ENCODE results near the gene CPS1. TPM values are rescaled to one million over a fixed set of nuclear protein-coding genes. Genes with fewer than 3 reads are reported as not detected.

The CPS1 gene
- total and polyA plus RNA-seq, 2 of the 4 experiments (the other 2 are of a cell fraction) = 5.4 to 20.1 TPM

DNA sequence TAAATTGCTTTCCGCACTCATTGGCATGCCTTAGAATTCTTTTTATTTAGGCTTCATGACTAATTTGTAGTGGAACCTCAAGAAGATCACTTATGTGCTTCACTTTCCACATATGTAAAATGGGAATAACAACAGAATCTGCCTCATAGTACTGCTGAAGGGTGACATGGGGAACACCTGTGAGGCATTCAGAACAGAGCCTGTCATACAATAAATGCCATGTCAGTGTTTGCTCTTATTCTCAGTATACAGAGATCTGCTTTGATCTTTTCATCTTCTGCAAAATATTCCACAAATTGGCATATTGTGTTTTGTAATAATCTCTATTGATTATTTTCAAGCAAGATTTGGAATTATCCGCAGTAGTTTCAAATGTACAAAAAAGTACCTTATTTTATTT, 17.4 kb upstream of the CPS1 start:
- H3K14ac ChIP-seq (replicated peaks; ENCODE audit: low read depth, low read length) = no peak overlapping the region
- no peak overlapping the region for H3K4ac ChIP-seq (ENCODE audit: low read depth, low read length)
- in situ Hi-C loops (cut with MboI; ENCODE audit: low sequenced_read_pairs) = no loop called here
- no peak overlapping the region for H2BK15ac ChIP-seq (ENCODE audit: low read depth, low read length)
- no peak overlapping the region for H3K4me2 ChIP-seq (ENCODE audit: low read depth, low read length)
- TF ChIP-seq CHD1 (IDR thresholded peaks at IDR 0.05; ENCODE audit: low read depth, low read length) = no peak
- TF ChIP-seq MXI1 (IDR thresholded peaks at IDR 0.05; ENCODE audit: borderline replicate concordance, low read depth, low read length) = no peak
- TF ChIP-seq POLR2A (IDR thresholded peaks at IDR 0.05; ENCODE audit: low read depth, low read length) = no peak
- TF ChIP-seq, protein P1, sequence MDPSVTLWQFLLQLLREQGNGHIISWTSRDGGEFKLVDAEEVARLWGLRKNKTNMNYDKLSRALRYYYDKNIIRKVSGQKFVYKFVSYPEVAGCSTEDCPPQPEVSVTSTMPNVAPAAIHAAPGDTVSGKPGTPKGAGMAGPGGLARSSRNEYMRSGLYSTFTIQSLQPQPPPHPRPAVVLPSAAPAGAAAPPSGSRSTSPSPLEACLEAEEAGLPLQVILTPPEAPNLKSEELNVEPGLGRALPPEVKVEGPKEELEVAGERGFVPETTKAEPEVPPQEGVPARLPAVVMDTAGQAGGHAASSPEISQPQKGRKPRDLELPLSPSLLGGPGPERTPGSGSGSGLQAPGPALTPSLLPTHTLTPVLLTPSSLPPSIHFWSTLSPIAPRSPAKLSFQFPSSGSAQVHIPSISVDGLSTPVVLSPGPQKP (IDR thresholded peaks at IDR 0.05; ENCODE audit: borderline replicate concordance, low read depth, low read length) = no peak
- TF ChIP-seq SMC3 (IDR thresholded peaks at IDR 0.05; ENCODE audit: low read depth, low read length) = no peak
- TF ChIP-seq BHLHE40 (IDR thresholded peaks at IDR 0.05; ENCODE audit: low read depth, low read length) = no peak
- no peak for TF ChIP-seq MAFK (IDR thresholded peaks at IDR 0.05; ENCODE audit: low read depth, low read length)
- TF ChIP-seq FOS (IDR thresholded peaks at IDR 0.05; ENCODE audit: low read depth, low read length) = no peak
- no peak for TF ChIP-seq RCOR1 (IDR thresholded peaks at IDR 0.05; ENCODE audit: insufficient replicate concordance, low read length)
- TF ChIP-seq MAZ (IDR thresholded peaks at IDR 0.05; ENCODE audit: borderline replicate concordance, low read depth, low read length) = no peak
- TF ChIP-seq, protein P2, sequence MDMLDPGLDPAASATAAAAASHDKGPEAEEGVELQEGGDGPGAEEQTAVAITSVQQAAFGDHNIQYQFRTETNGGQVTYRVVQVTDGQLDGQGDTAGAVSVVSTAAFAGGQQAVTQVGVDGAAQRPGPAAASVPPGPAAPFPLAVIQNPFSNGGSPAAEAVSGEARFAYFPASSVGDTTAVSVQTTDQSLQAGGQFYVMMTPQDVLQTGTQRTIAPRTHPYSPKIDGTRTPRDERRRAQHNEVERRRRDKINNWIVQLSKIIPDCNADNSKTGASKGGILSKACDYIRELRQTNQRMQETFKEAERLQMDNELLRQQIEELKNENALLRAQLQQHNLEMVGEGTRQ (IDR thresholded peaks at IDR 0.05; ENCODE audit: low read depth, low read length) = no peak
- dilution Hi-C loops (cut with HindIII; ENCODE audit: low sequenced_read_pairs, unreplicated experiment) = no loop called here
- no peaks in the 10 kb centered on the region for H3K79me1 ChIP-seq (ENCODE audit: low read depth in 1 of 2, low read length in 2 of 2)
- ChIA-PET CTCF (no interaction called here), POLR2A (ENCODE audit: unreplicated experiment) (no interaction called here)
- no peak overlapping the region for H2BK20ac ChIP-seq (ENCODE audit: low read depth, low read length)
- DNase-seq (no peak), ATAC-seq (ENCODE audit: low read depth) (no peak)
- no peaks in the 10 kb centered on the region for H3K27me3 ChIP-seq (ENCODE audit: control insufficient read depth, insufficient read depth, low read length)
- H3K23ac ChIP-seq (ENCODE audit: low read depth, low read length) = no peak overlapping the region
- no CpG with 5 or more reads among the region's 2 CpGs for WGBS, 2 experiments (ENCODE audit: extremely low coverage in 2 of 2, insufficient read length in 1 of 2)
- no peak overlapping the region for H4K91ac ChIP-seq (ENCODE audit: insufficient read depth, low read depth, low read length)
- H4K8ac ChIP-seq (ENCODE audit: low read depth in 2 of 2, low read length in 2 of 2) = no peak overlapping the region
- no TSS peak for BruUV-seq (replicated peaks)
- no peak overlapping the region for H2AFZ ChIP-seq (replicated peaks; ENCODE audit: low read length, poor library complexity)
- H2BK120ac ChIP-seq (ENCODE audit: low read depth, low read length) = no peak overlapping the region
- H4K5ac ChIP-seq (ENCODE audit: low read depth, low read length) = no peak overlapping the region
- no peak overlapping the region for H3K9ac ChIP-seq (ENCODE audit: low read depth, low read length)
- no peak overlapping the region for H3K56ac ChIP-seq (ENCODE audit: extremely low read depth, insufficient read depth, low read length)
- H3K9me1 ChIP-seq (ENCODE audit: insufficient read depth, low read length) = no peaks in the 10 kb centered on the region
- H3K18ac ChIP-seq (ENCODE audit: low read depth, low read length) = no peak overlapping the region
- no peak overlapping the region for H2AK9ac ChIP-seq (replicated peaks; ENCODE audit: low read depth, low read length, poor library complexity)
- no peaks in the 10 kb centered on the region for H4K20me1 ChIP-seq (ENCODE audit: insufficient read depth, low read length)
- no peak overlapping the region for H2AK5ac ChIP-seq (ENCODE audit: low read depth, low read length)
- H2BK5ac ChIP-seq (ENCODE audit: low read depth, low read length, poor library complexity, severe bottlenecking) = no peak overlapping the region
- H3K36me3 ChIP-seq (ENCODE audit: control insufficient read depth, insufficient read depth, low read length) = no peaks in the 10 kb centered on the region
- H3K4me1 ChIP-seq (ENCODE audit: control insufficient read depth, insufficient read depth, low read length) = no peaks in the 10 kb centered on the region
- no peak overlapping the region for H3K27ac ChIP-seq (ENCODE audit: insufficient read depth, low read length)
- intact Hi-C loops (cut with micrococcal nuclease) = no loop called here
- H3K4me3 ChIP-seq (ENCODE audit: insufficient read depth, low read depth, low read length) = no peak overlapping the region
- no peaks in the 10 kb centered on the region for H3K9me3 ChIP-seq (ENCODE audit: control insufficient read depth, insufficient read depth, low read length)

All from IMR-90 (cell line).